Adrenal gland (tissue), 5 donors: ENCODE results near the gene CISTR.

Experiments used
- CTCF ChIP-seq, 6 experiments: fragments of 450-650 bp in 4 of 6; fragments of 200-600 bp in 2 of 6; sonication (generic) in 1 of 6; IDR thresholded peaks; 1 replicate in 5 of 6; 2 replicates in 1 of 6; pipeline versions ENCODE4 v1.5.1 to v1.8.0; 2016 to 2021; ENCODE audit warnings: antibody characterized with exemption in 6 of 6, mild to moderate bottlenecking in 2 of 6, moderate library complexity in 1 of 6
- POLR2A ChIP-seq, 2 donors: fragments of 450-650 bp; IDR thresholded peaks; one replicate each; pipeline ENCODE4 v1.6.1; 2017; ENCODE audit warnings: antibody characterized with exemption in 2 of 2, mild to moderate bottlenecking in 2 of 2, moderate library complexity in 1 of 2
- donor health status: DM: no; HTN: no; CAD: no.

GRCh38 chr12:53776872-53777271 lies 25.1 kb upstream of the CISTR start:
- TF ChIP-seq CTCF (IDR thresholded peaks at IDR 0.05) (no peak), POLR2A (IDR thresholded peaks at IDR 0.05) (no peak)
